GM19452 (cell line): Measurements from ENCODE around the gene SENP8.

Experiments
- ATAC-seq: cut with Tn5 transposase; IDR thresholded peaks from one replicate; pipeline ENCODE4 v1.9.1; 2021; ENCODE audit not compliant: unreplicated experiment

SENP8 gene

DNA sequence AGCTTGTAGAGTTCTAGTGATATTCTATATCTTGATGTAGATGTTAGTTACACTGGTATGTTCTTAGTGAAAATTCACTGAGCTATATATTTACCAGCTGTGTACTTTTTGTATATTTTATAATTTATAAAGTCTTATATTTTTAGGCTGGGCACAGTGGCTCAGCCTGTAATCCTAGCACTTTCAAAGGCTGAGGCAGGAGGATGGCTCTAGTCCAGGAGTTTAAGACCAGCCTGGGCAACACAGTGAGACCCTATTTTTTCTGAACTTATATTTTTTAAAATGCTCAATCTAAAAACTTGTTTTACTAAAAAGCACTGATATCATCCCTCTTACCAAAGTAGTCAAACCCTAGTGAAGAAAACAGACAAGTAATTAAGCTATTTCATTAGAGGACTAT, 5.4 kb upstream of the SENP8 start:
- no peak for ATAC-seq

DNA sequence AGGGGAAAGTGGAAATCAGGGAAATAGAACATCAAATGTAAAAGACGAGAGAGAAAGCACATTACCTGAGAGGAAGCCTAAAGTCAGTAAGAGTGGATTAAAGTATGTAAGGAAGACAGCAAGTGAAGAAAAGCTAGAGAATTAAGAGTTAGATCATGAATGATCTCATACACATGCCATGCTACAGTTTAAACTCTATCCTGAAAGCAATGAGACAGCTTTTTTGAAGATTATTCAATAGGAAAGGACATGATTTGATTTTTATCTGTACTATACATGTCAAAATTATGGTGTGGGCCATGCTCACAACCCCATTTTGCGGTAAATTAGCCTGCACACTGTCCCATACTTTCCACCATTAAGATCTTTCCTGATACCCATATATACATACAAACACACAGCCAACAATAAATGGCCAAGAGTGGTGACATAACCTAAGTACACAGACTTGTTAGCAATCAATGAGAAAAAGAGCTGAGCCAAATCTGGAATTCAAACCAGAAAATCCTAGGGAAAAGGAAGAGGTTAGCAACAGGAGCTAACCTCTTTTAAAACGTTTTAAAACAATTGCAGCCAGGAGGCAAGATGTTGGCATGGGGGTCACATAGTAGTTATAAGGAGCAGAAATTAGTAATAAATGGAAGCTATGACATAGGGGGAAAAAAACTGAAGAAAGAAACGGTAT, 4.7 kb upstream of the SENP8 start:
- no peak for ATAC-seq

DNA sequence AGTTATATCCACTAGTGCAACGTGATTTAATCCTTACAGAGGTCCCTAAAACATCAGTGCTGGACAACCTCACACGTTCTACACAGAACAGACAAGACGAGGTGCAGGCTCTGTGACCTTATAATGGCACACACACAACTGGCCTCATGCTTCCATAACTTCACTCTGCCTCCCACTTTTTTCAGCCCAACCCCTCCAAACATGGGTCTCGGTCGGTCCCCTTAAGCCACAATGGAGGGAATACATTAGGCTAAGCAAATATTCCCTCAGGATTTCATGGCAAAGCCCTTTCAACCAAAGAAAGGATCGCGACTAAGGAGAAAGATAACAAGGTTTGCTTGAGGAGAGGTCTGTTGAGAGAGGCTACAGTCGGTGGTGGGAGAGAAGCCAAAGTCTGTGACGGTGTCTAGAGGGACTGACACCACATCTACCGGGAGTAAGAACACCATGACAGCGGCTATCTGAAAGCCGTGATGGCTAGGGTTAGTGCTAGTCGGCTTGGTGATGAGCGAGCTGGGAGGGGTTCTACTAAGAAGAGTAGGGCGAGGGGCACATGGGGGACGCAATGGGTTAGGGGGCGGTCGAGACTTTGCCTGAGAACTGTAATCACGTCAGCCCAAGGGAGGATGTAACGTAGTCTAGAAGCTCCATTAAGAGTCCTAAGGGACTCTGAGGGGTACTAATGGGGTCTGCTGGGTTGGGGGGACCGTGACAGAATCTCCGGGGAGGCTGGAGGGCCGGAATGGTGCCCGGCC, 1.3 kb upstream of the SENP8 start:
- peak; percentile 5 for ATAC-seq

DNA sequence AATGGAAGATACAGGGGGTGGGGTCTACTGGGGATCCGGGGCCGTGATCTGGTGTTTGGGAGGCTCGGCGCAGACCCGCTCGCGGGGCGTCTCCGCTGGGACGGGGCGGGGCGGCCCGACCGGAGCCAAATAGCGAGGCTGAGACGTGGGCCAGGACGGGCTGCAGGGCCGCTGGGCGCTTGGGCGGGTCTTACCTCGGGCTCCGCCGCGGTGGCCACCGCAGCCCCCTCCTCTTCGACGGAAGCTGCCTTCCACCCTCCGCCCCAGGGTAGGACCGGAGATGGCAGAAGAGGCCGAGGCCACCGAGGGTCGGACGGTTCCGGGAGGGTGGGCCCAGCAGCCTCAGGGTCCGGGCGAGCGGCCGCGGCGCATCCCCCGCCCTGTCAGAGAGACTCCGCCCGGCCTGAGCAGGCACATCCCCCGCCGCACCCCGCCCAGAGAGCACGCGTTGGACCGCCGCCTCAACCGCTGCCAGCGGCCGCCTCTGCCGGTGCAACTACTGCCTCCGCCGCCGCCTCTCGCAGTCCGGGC, 652 bp upstream of the SENP8 start:
- peak; percentile 62 for ATAC-seq

DNA sequence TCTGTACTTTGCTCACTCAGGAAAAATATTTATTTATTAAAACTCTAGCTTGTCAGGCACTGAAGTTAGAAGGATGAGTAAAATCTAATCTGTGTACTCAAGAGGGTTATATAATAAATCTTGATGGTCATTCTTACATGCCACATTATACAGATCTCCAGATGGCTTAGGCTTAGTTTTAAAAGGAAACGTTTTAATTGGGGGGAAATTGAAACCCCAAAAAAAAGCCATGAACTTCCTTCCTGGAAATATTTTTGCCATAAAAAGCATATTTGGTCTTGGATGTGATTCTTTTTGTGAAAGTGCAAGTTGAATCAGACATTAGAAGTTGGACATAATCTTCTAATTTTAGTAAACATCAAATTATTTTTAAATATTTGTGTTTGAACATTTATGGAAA, 6.0 kb downstream of the SENP8 start:
- no peak for ATAC-seq

DNA sequence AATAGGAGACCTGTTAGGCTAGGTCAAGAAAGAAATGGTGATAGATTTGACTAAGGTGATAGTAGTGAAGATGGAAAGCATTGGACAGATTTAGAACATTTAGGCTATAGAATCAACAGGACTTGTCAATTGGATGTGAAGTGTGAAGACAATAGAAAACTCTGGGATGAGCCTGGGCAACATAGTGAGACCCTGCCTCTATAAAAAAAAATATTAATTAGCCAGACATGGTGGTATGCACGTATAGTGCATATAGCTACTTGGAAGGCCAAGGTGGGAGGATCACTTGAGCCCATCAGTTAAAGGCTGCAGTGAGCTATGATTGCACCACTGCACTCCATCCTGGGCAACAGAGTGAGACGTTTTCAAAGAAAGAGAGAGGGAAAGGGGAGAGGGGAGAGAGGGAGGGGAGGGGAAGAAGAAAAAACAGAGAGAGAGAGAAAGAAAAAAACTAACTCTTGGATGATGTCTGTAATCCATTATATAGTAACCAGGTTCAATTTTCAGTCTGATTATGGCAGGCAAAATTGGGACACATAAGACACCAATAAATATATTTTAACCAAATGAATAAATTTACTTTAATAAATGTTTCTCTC, 9.6 kb downstream of the SENP8 start:
- no peak for ATAC-seq

DNA sequence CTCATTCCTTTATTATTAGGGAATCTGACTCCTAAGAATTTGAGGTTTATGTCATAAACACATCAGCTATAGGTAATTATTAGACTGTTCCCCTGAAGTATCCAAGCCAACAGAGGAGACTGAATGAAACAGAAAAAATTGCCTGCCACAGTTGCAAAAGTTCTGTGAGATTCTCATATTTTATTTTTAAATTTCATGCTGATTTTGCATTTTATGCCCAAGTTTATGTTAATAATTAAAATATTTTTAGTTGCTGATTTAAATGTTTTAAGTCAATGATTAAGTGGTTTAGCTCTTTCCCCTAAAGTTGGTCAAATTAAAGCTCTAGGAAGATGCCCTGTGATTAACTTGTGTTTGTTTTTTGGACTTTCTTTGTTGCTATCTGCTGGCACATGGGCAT, 10.2 kb downstream of the SENP8 start:
- ATAC-seq = no peak

DNA sequence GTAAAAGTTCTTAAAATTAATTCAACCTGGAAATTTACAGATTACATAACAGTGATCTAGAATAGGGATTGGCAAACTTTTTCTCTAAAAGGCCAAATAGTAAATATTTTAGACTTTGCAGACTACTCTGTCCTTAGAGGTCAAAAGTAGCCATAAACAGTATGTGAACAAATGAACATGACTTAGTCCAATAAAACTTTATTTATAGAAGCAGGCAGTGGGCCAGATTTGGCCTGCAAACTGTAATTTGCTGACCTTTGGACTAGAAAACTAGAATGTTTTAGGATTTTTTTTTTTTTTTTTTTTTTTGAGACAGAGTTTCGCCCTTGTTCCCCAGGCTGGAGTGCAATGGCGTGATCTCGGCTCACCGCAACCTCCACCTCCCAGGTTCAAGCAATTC, 12.1 kb downstream of the SENP8 start:
- no peak for ATAC-seq

DNA sequence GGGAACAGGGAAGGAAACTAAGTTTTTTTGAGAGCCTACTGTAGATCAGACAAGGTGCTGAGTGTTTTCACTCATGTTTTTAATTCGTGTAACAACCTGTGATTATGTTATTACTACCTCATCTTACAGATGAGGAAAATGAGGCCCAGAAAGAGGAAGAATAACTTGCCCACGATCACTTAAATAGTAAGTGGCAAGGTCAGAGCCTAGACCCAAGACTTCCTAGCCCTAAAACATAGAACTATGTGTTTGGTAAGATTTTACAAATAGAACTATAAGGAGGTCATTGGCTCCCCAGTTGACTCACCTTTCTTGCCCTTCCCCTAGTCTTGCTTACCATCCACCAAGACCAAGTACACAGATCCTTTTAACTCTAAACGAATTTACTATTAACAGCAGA, 13.7 kb downstream of the SENP8 start:
- ATAC-seq = no peak

DNA sequence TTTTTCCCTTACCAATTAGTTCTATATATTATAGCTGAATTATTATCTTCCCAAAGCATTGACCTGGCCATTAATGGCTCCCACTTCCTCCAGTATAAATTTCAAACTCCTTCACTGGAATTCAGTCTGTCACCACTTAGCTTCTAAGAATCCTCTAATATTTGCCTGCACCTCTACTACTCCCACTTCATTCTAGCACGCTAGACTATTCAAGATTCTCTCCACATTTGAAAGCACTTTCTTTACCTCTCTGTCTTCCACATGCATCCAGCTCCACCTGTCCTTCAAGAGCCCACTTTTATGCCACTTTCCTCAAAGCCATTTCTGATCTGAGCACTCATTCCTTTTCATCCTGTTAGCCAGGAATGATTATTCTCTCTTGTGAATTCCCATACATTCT, 15.0 kb downstream of the SENP8 start:
- no peak for ATAC-seq

DNA sequence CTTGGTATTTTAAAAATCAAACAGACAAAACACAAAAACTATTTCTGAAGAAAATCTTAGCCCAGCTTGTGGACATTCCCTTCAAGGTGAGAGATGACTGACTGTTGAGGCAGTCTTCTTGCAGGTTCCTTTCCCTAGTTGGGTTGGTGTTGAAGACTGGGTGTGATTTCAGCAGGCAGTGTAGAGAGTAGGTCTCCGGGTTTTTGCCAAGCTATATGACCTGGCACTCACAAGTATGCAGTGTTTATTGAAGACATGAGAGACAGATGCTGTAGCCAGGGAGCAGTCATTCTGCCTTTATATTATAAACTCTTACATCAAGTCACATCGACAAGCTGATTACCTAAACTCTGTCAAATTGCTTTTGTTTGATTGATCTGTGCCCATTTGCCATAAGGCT, 17.5 kb downstream of the SENP8 start:
- ATAC-seq = no peak

DNA sequence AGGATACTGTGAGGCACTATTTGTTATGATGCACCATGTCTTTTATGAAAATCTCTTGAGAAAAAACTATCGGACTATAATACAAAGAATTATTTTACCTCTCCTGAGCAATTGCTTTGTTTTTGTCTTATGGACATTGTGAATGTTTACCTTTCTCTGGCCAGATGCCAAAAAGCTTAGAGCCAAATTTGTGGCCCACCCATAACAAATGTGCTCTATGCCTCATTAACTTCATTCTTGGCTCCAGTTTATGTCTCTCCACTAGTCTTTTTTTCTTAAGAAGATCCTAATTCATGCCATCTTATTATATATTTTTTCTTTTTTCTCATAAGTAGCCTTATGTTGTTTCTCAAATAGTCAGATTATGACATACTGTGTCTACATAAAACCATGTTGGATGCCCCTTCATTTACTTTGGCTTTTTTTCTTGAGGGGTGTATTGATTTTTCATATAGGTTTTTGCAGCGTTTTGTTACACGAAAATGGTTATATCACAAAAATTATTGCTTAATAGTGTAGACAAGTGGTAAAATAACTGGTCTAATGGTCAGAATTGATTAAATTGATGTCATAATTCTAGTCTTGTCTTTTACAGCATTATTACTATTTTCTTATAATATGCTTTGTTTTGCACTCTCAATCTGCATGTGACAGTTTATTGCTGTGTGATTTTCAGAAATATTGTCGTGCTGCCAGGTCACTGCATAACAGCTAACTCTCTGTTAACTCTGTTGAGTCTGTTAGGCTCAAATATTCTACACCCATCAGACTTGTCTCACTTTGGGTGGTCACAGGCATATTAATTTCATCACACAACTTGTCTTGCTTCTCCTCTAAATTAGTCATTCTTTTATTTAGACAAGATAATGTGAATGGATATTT, 18.2 kb downstream of the SENP8 start:
- no peak for ATAC-seq

DNA sequence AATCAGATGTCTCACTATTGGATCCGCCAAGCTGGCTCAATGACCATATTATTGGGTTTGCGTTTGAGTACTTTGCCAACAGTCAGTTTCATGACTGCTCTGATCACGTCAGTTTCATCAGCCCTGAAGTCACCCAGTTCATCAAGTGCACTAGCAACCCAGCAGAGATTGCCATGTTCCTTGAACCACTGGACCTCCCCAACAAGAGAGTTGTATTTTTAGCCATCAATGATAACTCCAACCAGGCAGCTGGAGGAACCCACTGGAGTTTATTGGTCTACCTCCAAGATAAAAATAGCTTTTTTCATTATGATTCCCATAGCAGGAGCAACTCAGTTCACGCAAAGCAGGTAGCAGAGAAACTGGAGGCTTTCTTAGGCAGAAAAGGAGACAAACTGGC, 21.5 kb downstream of the SENP8 start:
- no peak for ATAC-seq

DNA sequence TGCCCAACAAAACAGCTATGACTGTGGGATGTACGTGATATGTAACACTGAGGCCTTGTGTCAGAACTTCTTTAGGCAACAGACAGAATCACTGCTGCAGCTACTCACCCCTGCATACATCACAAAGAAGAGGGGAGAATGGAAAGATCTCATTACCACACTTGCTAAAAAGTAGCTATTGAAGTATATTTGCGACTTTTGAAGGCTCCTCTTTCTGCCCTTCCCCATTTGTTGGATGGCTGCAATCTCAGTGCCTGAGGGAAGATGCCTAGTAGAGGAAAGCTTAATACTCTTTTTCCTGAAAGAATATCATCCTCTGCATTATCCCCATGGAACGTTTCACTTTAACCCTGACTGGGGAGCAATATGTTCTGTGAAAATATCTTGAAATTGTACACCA, 21.9 kb downstream of the SENP8 start:
- ATAC-seq = no peak

DNA sequence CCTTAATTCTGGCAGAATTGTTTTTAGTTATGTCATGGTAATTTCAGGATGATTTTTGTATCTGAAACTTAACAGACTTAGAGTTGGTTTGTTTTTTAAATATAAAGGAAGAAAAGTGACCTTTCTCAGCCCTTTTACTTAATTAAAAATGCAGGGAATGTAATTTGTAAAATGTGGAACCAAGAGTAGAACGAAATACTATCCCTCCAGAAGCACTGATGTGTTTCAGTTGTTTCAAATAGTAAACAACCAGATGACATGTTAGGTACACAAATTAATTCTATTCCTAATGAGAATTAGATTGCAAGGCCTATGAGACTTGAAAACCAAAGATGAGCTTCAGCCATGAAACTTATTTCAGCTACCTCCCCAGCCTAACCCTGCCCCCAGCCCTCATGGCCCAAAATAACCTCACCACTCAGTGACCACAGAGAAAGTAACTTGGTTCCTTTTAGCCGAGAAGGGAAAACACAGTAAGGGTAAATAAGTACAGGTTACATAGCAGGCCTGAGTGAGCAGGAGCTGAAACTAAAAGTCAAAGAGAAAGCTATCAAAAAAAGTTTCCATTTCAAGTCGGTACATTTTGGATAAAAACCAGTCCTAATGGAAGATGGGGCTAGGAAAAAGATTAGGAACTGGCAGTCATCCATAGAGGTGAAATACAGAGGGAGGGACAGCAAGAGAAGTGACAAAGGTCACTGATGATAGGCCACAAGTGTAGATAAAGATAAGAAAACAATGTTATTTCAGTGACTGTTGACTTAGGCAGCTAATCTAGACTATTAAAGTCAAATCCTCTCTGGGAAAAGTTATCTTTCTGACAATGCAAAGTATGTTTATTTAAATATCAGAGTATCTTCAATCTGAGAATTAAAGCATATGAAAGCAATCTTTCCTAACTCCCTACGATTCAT, 23.2 kb downstream of the SENP8 start:
- ATAC-seq = peak; percentile 100

DNA sequence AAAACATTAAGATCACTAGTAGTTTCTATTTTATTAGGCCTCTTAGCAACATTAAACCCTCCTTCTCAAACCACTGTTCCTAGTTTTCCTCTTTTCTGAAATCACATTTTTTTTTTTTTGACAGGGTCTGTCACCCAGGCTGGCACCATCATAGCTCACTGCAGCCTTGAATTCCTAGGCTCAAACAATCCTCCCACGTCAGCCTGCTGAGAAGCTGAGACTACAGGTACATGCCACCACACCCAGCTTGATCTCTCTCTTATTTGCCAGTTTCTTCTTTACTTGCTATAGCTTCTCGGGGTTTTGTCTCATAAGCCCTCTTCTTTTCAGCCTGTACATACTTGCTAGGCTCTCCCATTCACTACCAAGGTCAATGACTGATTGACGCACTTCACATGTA, 28.0 kb downstream of the SENP8 start:
- ATAC-seq = no peak

DNA sequence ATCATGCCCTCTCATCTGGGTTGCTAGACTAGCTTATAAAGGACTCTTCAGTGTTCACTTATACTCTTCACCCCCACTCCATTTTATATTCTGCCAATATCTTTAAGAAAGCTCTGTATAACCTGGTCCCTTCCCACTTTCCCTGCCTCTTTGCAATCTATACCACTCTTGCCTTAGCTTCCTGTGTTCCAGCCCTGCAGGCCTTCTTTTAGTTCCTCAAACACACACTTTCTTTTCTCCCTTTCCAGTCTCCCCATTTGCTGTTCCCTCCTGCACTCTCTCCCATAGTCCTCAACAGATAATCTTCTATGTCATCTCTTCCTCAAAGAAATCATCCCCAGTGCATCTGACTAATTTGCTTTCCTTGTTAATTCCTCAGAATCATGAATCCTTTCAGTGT, 28.7 kb downstream of the SENP8 start:
- ATAC-seq = no peak

DNA sequence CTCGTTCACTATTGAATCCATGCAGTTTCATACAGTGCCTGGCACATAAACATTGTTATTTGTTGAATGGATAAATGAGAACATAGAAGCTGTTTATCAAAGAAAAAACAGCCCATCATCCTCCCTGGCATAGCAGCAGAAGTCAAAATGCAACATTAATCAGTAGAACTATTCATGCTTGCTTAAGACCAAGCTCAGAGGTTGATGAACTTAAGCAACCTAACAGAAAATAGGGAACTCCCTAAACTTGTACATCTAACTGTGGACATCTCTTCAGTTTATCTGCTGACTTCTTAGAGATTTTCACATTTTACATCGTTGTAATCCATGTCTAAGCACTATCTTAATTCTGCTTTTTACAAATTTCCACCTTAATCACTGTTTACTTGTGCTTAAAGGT, 29.2 kb downstream of the SENP8 start:
- no peak for ATAC-seq

DNA sequence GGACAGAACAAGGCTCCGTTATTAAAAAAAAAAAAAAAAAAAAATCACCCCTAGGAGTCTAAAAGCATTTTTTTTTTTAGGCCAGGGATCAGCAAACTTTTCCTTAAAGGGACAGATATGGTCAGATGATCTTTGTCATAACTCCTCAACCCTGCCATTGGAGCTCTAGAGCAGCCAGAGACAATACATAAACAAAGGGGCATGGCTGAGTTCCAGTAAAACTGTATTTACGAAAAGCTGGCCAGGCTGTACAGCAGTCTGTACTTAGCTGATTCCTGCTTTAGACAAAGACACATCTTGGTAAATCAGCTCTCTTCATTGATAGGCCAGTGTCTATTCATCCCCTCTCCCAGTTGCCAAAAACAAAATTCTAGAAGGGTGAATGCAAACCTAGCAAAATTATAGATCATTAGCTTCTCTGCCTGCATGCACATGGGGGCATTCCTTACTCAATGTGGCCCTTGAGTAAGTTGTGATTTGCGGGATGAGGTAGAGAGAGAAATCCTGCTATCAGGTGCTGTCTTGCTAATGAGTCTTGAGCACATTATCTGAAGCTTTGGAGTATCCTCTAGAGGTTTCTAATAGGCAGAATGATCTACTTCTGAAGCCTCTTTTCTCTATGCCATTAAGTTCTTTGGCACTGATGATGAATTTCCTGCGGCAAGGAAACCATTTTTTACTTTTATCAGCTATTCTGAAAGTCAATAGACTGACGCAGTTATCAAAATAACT, 35.2 kb downstream of the SENP8 start:
- ATAC-seq = no peak

DNA sequence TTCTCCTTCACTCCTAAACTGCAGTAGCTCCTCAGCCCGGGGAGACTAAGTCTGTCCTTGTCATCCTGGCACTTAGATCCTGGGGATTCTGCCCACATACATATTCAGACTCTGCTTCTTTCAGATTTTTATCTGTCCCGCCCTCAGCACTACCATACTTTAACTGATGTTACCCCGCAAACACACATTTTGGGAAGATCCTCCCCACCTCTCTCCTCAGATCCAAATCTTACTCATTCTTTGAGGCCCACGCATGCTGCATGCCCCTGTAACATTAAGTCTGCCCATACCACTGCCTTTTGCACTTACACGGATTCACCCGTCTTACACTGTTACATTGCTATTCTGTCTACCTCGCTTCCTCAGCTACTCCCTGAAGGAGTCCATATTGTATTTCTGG, 36.1 kb downstream of the SENP8 start:
- ATAC-seq = no peak
